ENCODE measurements around the gene CACHD1. TPM values are rescaled to one million over a fixed set of nuclear protein-coding genes. Genes with fewer than 3 reads are reported as not detected.

The CACHD1 gene
- total and polyA plus RNA-seq, 2 of the 4 experiments (the other 2 are of a cell fraction), result 2.9 to 5.9 TPM

GRCh38 chr1:64568171-64568450 lies 98.2 kb downstream of the CACHD1 start:
- no TSS peak for BruUV-seq (replicated peaks)
- Histone ChIP-seq H3K27me3 (ENCODE audit: control insufficient read depth, insufficient read depth, low read length) (no peaks in the 10 kb centered on the region), H4K8ac (ENCODE audit: low read depth in 2 of 2, low read length in 2 of 2) (no peak overlapping the region), H3K4me3 (ENCODE audit: insufficient read depth, low read depth, low read length) (no peak overlapping the region), H3K4me1 (ENCODE audit: control insufficient read depth, insufficient read depth, low read length) (peaks cover 5% of the 10 kb centered on the region; the same call in 1 of the 2 replicates), H2BK15ac (ENCODE audit: low read depth, low read length) (no peak overlapping the region), H2AK9ac (replicated peaks; ENCODE audit: low read depth, low read length, poor library complexity) (no peak overlapping the region), H3K18ac (ENCODE audit: low read depth, low read length) (no peak overlapping the region), H3K79me1 (ENCODE audit: low read depth in 1 of 2, low read length in 2 of 2) (no peaks in the 10 kb centered on the region), H3K27ac (ENCODE audit: insufficient read depth, low read length) (peak overlapping the region; percentile 33; the same call in 1 of the 2 replicates), H3K9me1 (ENCODE audit: insufficient read depth, low read length) (no peaks in the 10 kb centered on the region), H3K36me3 (ENCODE audit: control insufficient read depth, insufficient read depth, low read length) (no peaks in the 10 kb centered on the region), H4K91ac (ENCODE audit: insufficient read depth, low read depth, low read length) (no peak overlapping the region), H3K4me2 (ENCODE audit: low read depth, low read length) (no peak overlapping the region), H2BK5ac (ENCODE audit: low read depth, low read length, poor library complexity, severe bottlenecking) (no peak overlapping the region), H3K4ac (ENCODE audit: low read depth, low read length) (no peak overlapping the region), H2AK5ac (ENCODE audit: low read depth, low read length) (no peak overlapping the region), H4K5ac (ENCODE audit: low read depth, low read length) (no peak overlapping the region), H2BK20ac (ENCODE audit: low read depth, low read length) (no peak overlapping the region), H3K56ac (ENCODE audit: extremely low read depth, insufficient read depth, low read length) (no peak overlapping the region), H2BK120ac (ENCODE audit: low read depth, low read length) (no peak overlapping the region), H3K14ac (replicated peaks; ENCODE audit: low read depth, low read length) (no peak overlapping the region), H4K20me1 (ENCODE audit: insufficient read depth, low read length) (no peaks in the 10 kb centered on the region), H3K9ac (ENCODE audit: low read depth, low read length) (no peak overlapping the region), H3K23ac (ENCODE audit: low read depth, low read length) (no peak overlapping the region), H3K9me3 (ENCODE audit: control insufficient read depth, insufficient read depth, low read length) (no peaks in the 10 kb centered on the region), H2AFZ (replicated peaks; ENCODE audit: low read length, poor library complexity) (no peak overlapping the region)
- in situ Hi-C loops (cut with MboI; ENCODE audit: low sequenced_read_pairs) (no loop called here), dilution Hi-C loops (cut with HindIII; ENCODE audit: low sequenced_read_pairs, unreplicated experiment) (no loop called here), intact Hi-C loops (cut with micrococcal nuclease) (no loop called here)
- POLR2A ChIA-PET (ENCODE audit: unreplicated experiment), result no interaction called here
- no peak for ATAC-seq (ENCODE audit: low read depth)
- no peak for DNase-seq
- TF ChIP-seq POLR2A (IDR thresholded peaks at IDR 0.05; ENCODE audit: low read depth, low read length) (no peak), USF2 (IDR thresholded peaks at IDR 0.05; ENCODE audit: low read depth, low read length) (no peak), SMC3 (IDR thresholded peaks at IDR 0.05; ENCODE audit: low read depth, low read length) (no peak), FOS (IDR thresholded peaks at IDR 0.05; ENCODE audit: low read depth, low read length) (no peak), MAZ (IDR thresholded peaks at IDR 0.05; ENCODE audit: borderline replicate concordance, low read depth, low read length) (no peak), NFE2L2 (IDR thresholded peaks at IDR 0.05; ENCODE audit: low read depth, low read length) (no peak), RAD21 (IDR thresholded peaks at IDR 0.05; ENCODE audit: low read length) (no peak), RCOR1 (IDR thresholded peaks at IDR 0.05; ENCODE audit: insufficient replicate concordance, low read length) (no peak), BHLHE40 (IDR thresholded peaks at IDR 0.05; ENCODE audit: low read depth, low read length) (no peak), MXI1 (IDR thresholded peaks at IDR 0.05; ENCODE audit: borderline replicate concordance, low read depth, low read length) (no peak), CTCF (conservative IDR thresholded peaks at IDR 0.05; ENCODE audit: low read depth, low read length) (no peak), CEBPB (IDR thresholded peaks at IDR 0.05; ENCODE audit: low read depth, low read length) (no peak), RFX5 (IDR thresholded peaks at IDR 0.05; ENCODE audit: low read depth, low read length) (no peak), MAFK (IDR thresholded peaks at IDR 0.05; ENCODE audit: low read depth, low read length) (no peak)
- WGBS, 2 experiments (ENCODE audit: extremely low coverage in 2 of 2, insufficient read length in 1 of 2), result no CpG with 5 or more reads among the region's 4 CpGs
- CTCF ChIA-PET, result interaction anchor here (1.1 kb wide), 1 partner anchor 48 kb away, joined by 3 read pairs; no protein-coding TSS in a partner anchor
